CD4-positive, alpha-beta T cell treated with Interleukin-21 for 1 hour (primary cell): ENCODE data around the gene NAE1.
"Not testable (repeated sequence)": the region's sequence is repeated elsewhere in the genome, so short reads cannot be mapped to it uniquely, and the experiment has no call there.

Experiments used
- DNase-seq: peaks from one replicate; pipeline ENCODE4 v3.0.0-alpha.2; 2020

The NAE1 gene

DNA sequence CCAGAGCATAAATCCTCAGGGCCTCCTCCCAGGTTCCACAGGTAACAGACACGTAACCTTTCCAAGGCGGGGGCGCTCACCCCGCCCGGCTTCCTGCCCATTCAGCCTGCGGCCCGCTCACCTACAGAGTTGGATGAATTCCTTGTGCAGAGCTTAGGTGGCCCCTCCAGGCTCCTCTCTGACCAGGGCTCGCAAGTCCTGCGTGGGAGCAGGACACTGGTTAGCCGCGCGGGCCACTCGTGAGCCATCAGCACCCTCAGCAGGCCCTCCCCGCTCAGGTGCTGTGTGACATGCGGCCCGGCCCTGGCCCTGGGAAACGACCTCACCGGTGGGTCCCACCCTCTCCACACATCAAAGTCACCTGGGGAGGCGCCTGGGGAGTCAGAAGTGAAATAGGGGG, 29.9 kb downstream of the NAE1 start:
- no peak for DNase-seq

DNA sequence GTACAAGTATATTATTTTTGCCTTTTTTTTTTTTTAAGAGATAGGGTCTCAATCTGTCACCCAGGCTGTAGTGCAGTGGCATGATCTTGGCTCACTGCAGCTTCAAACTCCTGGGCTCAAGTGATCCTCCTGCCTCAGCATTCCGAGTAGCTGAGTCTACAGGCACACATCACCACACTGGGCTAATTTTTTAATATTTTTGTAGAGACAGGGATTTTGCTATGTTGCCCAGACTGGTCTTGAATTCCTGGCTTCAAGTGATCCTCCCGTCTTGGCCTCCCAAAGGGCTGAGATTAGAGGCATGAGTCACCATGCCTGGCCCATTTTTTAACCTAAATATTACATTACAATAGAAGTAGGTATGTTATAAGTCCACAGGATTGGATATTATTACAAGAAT, 32.6 kb downstream of the NAE1 start:
- no peak for DNase-seq

DNA sequence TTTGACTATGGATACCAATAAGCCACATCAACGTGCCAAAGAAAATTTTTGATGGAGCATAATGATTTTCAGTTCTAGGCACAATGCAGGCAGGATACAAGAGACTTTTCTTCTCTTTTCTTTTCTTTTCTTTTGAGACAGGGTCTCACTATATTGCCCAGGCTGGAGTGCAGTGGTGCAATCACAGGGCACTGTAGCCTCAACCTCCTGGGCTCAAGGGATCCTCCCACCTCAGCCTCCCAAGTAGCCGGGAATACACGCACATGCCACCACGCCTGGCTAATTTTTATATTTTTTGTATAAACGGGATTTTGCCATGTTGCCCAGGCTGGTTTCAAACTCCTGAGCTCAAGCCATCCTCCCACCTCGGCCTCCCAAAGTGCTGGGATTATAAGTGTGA, 36.8 kb downstream of the NAE1 start:
- DNase-seq, result not testable (repeated sequence)

DNA sequence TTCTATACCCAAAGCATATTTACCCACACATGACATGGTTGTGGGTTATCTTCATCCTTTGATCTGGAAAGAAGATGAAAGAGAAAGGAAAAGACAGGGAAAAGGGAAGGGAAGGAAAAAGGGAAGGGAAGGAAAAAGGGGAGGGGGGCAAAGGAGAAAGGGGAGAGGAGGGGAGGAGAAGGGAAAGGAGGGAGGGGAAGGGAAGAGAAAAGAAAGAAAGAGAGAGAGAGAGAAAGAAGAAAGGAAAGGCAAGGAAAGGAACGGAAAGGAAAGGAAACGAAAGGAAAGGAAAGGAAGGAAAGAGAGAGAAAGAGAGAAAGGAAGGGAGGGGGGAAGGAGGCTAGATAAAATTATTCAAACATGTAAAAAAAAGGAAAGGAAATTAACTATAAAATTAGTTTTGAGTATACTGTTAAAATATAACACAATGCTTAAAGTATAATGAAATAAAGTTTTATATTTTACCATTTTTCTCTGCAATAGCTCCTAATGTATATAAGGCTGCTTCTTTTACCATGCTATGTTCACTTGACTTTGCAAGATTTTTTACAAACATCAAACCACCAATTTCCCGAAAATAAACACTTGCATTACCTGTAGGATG, 40.5 kb downstream of the NAE1 start:
- DNase-seq, result no peak

DNA sequence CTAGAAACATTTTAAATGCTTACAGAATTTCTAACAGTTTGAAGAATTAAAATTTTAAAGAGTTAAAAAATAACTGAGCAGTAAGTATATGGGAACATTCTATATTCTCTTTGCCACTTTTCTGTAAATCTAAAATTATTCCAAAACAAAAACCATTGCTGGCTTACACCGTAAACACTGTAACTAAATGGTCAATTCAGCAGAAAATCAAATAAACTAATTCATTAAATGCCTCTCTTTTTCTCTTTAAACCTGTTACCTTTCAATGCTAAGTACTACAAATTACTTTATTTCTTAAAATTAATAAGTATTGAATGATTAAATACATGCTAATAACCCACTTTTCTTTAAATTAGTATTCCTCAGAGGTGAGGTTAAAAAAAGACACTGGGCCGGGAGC, 43.3 kb downstream of the NAE1 start:
- DNase-seq, result no peak

DNA sequence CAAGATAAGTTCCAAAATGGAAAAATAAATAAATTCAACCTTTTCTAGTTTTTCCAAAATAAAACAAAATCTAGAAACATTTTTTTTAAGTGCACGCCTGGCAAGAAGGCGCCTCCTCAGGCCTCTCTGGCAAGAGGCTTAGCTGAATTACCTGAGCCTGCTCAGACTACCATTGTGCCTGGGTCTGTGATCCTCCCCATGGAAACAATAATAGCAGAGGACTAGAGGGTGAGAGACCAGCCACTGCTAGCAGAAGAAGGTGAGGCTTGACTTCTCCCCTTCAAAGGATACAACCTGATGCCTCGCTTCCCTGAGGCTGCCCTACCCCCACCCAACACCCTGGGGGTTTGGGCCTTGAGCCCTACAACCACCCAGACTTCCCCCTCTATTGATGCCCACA, 44.2 kb downstream of the NAE1 start:
- no peak for DNase-seq

DNA sequence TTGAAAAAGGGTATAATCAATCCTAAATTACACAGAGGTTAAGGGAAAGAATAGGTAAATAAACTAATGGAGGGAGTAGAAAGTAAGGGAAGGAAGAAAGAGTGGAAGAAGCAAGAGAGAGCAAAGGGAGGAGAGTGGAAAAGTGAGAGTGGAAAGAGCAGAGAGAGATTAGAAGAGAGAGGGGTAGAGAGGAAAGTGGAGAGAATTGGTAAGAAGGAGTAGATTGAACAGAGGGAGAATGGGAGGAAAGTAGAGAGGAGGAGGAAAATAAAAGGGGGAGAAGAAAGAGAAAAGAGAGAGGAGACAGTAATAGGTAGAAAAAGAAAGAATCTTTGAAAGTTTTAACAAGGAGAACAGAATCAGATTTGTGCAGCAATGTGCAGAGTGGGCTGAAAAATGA, 54.3 kb downstream of the NAE1 start:
- no peak for DNase-seq

DNA sequence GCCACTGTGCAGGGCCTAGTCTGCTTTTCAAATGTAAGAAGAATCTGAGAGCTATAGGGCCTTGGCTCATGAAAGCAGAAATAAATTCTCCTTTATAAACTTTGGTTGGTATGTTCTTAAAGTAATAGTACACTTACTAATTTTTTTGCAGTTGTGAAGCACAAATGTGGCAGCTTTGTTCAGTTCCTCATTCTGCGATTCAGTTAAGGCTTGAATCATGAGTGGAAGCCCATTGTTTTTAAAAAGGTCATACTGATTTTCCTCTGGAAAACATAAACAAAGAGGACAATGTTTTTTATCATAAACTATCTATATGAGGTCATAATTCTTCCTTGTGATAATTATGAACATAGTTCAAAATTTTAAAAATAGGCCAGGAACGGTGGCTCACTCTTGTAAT, 55.8 kb downstream of the NAE1 start:
- no peak for DNase-seq

DNA sequence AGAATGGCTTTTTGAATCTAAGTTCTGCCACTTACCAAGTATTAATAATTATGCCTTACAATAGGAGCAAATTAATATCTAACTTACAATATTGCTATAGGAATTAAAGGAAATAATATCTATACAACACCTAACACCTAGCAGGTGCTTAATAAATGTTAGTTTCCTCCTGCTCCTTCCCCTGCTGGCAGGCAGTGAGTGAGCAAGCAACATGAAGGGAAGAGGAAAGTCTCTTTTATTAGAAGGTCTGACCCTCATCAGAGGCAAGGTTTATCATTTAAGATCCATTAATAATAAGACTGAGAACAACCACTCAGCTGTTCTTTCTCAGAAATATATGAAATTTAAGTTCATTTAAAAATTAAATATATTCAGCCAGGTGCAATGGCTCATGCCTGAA, 72.7 kb downstream of the NAE1 start:
- no peak for DNase-seq

DNA sequence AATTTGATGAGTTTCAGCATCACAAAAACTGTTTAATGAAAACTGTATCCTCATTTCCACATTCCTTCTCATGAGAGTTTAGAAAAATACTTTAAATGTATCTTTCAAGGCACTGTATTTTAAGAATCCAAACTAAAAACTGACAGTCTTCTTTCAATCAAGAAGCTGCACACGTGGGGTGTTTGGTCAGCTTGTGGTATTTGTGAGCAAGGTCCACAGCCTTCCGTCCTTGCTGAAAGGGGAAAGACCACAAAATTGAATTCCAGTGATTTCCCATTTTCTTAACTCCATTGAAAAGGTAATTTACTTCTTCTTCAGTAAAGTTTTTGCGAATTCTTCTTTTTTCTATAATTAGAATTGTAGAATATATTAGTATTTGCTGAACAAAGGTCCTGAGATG, 76.0 kb downstream of the NAE1 start:
- DNase-seq, result no peak

DNA sequence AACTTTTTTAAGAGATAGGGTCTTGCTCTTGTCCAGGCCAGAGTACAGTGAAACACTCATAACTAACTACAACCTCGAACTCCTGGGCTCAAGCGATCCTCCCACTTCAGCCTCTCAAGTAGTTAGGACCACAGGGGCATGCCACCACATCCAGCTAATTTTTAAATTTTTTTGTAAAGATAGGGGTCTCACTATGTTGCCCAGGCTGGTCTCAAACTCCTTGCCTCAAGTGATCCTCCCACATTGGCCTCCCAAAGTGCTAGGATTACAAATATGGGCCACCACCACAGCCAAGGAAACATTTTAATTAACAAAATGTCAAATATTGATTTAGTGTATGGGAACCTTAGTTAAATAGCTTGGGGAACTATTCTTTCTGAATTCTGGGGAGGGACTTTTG, 76.6 kb downstream of the NAE1 start:
- DNase-seq, result no peak

DNA sequence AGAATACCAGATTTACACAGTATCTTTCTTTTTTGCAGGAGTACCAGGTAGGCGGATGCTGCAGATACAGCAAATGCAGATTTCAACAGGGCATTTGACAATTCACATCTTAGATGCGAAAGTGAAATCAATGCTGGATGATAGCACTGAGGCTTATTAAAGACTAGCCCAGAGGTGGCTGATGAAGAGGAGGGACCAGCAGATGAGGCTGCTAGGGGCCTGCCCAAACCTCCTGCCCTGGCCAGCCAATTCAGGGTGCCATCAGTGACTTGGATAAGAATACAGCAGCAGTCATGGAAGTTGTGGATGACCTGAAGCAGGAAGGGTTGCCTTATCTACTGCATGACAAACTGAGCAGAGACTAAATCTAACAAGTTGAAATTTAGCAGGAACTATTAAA, 77.8 kb downstream of the NAE1 start:
- DNase-seq, result no peak
